Neural progenitor cell (in vitro differentiated cells): ENCODE results near the gene DYSF. TPM values are rescaled to one million over a fixed set of nuclear protein-coding genes. Genes with fewer than 3 reads are reported as not detected.

Source experiments
- DNase-seq: peaks from one replicate; pipeline ENCODE4 v3.0.0-alpha.2; 2016; ENCODE audit warnings: low spot score
- H2AFZ ChIP-seq: fragments of 200-600 bp; sonication (generic); replicated peaks from 2 replicates; pipeline ENCODE4 v1.6.1; 2016; ENCODE audit warnings: antibody characterized with exemption
- H3F3A ChIP-seq: fragments of 200-600 bp; sonication (generic); 2 replicates; pipeline ENCODE4 v1.6.1; 2016; ENCODE audit warnings: antibody characterized with exemption, low read depth
- H3K27ac ChIP-seq: fragments of 200-600 bp; sonication (generic); 2 replicates; pipeline ENCODE4 v1.5.1; 2016; ENCODE audit warnings: mild to moderate bottlenecking
- H3K27me3 ChIP-seq: fragments of 200-600 bp; sonication (generic); 2 replicates; pipeline ENCODE4 v1.6.1; 2016; ENCODE audit warnings: mild to moderate bottlenecking, moderate library complexity
- H3K36me3 ChIP-seq: fragments of 200-600 bp; sonication (generic); 2 replicates; pipeline ENCODE4 v1.5.1; 2016
- H3K4me1 ChIP-seq: fragments of 200-600 bp; sonication (generic); 2 replicates; pipeline ENCODE4 v1.6.1; 2016; ENCODE audit warnings: mixed run types
- H3K4me2 ChIP-seq: fragments of 200-600 bp; sonication (generic); 2 replicates; pipeline ENCODE4 v1.6.1; 2016
- H3K4me3 ChIP-seq: fragments of 200-600 bp; sonication (generic); 2 replicates; pipeline ENCODE4 v1.5.1; 2016
- H3K79me2 ChIP-seq: fragments of 200-600 bp; sonication (generic); 2 replicates; pipeline ENCODE4 v1.6.1; 2016; ENCODE audit warnings: low read depth
- H3K9ac ChIP-seq: fragments of 200-600 bp; sonication (generic); 2 replicates; pipeline ENCODE4 v1.6.1; 2016
- H3K9me3 ChIP-seq: fragments of 200-600 bp; sonication (generic); 2 replicates; pipeline ENCODE4 v1.5.1; 2016; ENCODE audit warnings: low read depth
- H4K20me1 ChIP-seq: fragments of 200-600 bp; sonication (generic); 2 replicates; pipeline ENCODE4 v1.6.1; 2016; ENCODE audit warnings: low read depth
- H3K27ac Mint-ChIP-seq: 3 replicates; pipeline ENCODE4 v1.8.0; 2021; ENCODE audit warnings: mixed read lengths
- H3K27me3 Mint-ChIP-seq: 2 replicates; pipeline ENCODE4 v1.8.0; 2022; ENCODE audit warnings: low read depth, mild to moderate bottlenecking, inconsistent platforms, moderate library complexity, mixed read lengths; ENCODE audit not compliant: insufficient read depth
- H3K36me3 Mint-ChIP-seq: 3 replicates; pipeline ENCODE4 v1.8.0; 2021; ENCODE audit warnings: mixed read lengths
- H3K4me1 Mint-ChIP-seq: 3 replicates; pipeline ENCODE4 v1.8.0; 2021; ENCODE audit warnings: mixed read lengths
- H3K4me3 Mint-ChIP-seq: 3 replicates; pipeline ENCODE4 v1.8.0; 2021; ENCODE audit warnings: mild to moderate bottlenecking, moderate library complexity, mixed read lengths
- H3K9me3 Mint-ChIP-seq: 3 replicates; pipeline ENCODE4 v1.8.0; 2020; ENCODE audit warnings: mixed read lengths
- EZH2 ChIP-seq: fragments of 200-600 bp; sonication (generic); IDR thresholded peaks from 2 replicates; pipeline ENCODE4 v1.6.1; 2017; ENCODE audit warnings: antibody characterized with exemption, mild to moderate bottlenecking, moderate library complexity
- EZH2phosphoT487 ChIP-seq: fragments of 200-600 bp; sonication (generic); IDR thresholded peaks from 2 replicates; pipeline ENCODE4 v1.6.1; 2017; ENCODE audit warnings: antibody characterized with exemption
- total RNA-seq: library from RNA; depleted of rRNA; stranded (reverse); fragments of >200 nt; gene quantifications from 2 replicates; pipeline ENCODE4 v1.2.3, GENCODE V29; 2015; ENCODE audit warnings: low replicate concordance
- TF ChIP-seq, protein P1 (sequence below): fragments of 200-600 bp; sonication (generic); IDR thresholded peaks from 2 replicates; pipeline ENCODE4 v1.5.1; 2017; ENCODE audit warnings: antibody characterized with exemption, mild to moderate bottlenecking

DYSF gene
- total RNA-seq, 1 donor from 2014 or later = 0.39 TPM

DNA sequence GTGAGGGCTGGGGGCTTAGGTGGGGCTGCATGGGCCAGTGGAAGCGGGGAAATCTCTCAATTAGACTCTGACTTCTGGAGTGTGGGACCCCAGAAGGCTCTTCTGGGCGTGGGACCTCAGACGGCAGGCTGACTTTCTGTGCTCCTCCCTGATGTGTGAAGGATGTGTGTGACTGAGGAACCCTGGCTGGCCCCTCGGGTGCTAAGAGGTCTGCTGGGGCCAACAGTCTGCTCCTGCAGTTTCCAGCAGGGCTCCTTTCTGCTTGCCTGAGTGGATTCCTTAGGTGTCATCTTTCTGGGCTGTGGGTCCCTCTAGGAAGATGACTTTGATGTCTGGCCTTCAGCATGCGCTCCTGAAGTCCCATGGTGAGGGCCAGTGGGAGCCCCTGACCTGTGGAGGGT, 167.5 kb downstream of the DYSF start:
- H3K79me2 ChIP-seq = no peaks in the 10 kb centered on the region
- no peak overlapping the region for H3K27ac ChIP-seq
- no peak for DNase-seq
- H3K36me3 ChIP-seq = no peaks in the 10 kb centered on the region
- H4K20me1 ChIP-seq = no peaks in the 10 kb centered on the region
- H3K36me3 Mint-ChIP-seq = no peaks in the 10 kb centered on the region
- H3K27ac Mint-ChIP-seq = no peak overlapping the region
- no peak overlapping the region for H3K9ac ChIP-seq
- H3K27me3 ChIP-seq = no peaks in the 10 kb centered on the region
- H3K27me3 Mint-ChIP-seq = peaks cover 4% of the 10 kb centered on the region
- H3K9me3 Mint-ChIP-seq = no peaks in the 10 kb centered on the region
- no peaks in the 10 kb centered on the region for H3F3A ChIP-seq
- no peak overlapping the region for H3K4me2 ChIP-seq
- H3K4me1 ChIP-seq = no peaks in the 10 kb centered on the region
- H3K4me1 Mint-ChIP-seq = no peaks in the 10 kb centered on the region
- no peak overlapping the region for H3K4me3 Mint-ChIP-seq
- H3K9me3 ChIP-seq = no peaks in the 10 kb centered on the region
- H3K4me3 ChIP-seq = no peak overlapping the region
- TF ChIP-seq, protein P1, sequence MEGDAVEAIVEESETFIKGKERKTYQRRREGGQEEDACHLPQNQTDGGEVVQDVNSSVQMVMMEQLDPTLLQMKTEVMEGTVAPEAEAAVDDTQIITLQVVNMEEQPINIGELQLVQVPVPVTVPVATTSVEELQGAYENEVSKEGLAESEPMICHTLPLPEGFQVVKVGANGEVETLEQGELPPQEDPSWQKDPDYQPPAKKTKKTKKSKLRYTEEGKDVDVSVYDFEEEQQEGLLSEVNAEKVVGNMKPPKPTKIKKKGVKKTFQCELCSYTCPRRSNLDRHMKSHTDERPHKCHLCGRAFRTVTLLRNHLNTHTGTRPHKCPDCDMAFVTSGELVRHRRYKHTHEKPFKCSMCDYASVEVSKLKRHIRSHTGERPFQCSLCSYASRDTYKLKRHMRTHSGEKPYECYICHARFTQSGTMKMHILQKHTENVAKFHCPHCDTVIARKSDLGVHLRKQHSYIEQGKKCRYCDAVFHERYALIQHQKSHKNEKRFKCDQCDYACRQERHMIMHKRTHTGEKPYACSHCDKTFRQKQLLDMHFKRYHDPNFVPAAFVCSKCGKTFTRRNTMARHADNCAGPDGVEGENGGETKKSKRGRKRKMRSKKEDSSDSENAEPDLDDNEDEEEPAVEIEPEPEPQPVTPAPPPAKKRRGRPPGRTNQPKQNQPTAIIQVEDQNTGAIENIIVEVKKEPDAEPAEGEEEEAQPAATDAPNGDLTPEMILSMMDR = no peak
- TF ChIP-seq EZH2 = no peak
- no peak for TF ChIP-seq EZH2phosphoT487
- H2AFZ ChIP-seq = no peak overlapping the region

DNA sequence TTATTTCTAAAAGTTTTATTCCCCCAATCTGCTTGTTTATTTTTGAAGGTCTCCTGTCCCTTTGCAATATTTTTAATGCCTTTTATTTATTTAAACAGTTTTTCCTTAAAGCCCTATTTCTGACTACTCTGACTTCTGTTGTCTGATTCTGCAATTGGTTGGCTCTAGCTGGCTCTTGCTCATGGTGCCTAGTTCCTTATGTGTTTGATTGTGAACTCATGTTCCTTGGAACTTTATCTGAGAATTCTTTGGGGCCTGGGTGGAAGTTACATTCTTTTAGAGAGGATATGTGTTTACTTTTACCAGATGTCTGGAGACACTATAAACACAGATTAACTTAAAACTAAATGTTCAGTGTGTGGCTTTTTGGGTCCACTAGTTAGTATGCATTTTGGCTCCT, 175.9 kb downstream of the DYSF start:
- DNase-seq = no peak
- Mint-ChIP-seq H3K9me3 (no peaks in the 10 kb centered on the region), H3K36me3 (no peaks in the 10 kb centered on the region), H3K4me3 (no peak overlapping the region), H3K27me3 (peaks cover 8% of the 10 kb centered on the region), H3K27ac (no peak overlapping the region), H3K4me1 (no peaks in the 10 kb centered on the region)
- Histone ChIP-seq H4K20me1 (no peaks in the 10 kb centered on the region), H3K9ac (no peak overlapping the region), H3K36me3 (no peaks in the 10 kb centered on the region), H3F3A (no peaks in the 10 kb centered on the region), H3K9me3 (no peaks in the 10 kb centered on the region), H3K27me3 (no peaks in the 10 kb centered on the region), H3K27ac (no peak overlapping the region), H2AFZ (no peak overlapping the region), H3K4me1 (peaks cover 6% of the 10 kb centered on the region), H3K79me2 (no peaks in the 10 kb centered on the region), H3K4me3 (no peak overlapping the region), H3K4me2 (no peak overlapping the region)
- TF ChIP-seq EZH2phosphoT487 = no peak
- no peak for TF ChIP-seq EZH2
- TF ChIP-seq, protein P1 = no peak

DNA sequence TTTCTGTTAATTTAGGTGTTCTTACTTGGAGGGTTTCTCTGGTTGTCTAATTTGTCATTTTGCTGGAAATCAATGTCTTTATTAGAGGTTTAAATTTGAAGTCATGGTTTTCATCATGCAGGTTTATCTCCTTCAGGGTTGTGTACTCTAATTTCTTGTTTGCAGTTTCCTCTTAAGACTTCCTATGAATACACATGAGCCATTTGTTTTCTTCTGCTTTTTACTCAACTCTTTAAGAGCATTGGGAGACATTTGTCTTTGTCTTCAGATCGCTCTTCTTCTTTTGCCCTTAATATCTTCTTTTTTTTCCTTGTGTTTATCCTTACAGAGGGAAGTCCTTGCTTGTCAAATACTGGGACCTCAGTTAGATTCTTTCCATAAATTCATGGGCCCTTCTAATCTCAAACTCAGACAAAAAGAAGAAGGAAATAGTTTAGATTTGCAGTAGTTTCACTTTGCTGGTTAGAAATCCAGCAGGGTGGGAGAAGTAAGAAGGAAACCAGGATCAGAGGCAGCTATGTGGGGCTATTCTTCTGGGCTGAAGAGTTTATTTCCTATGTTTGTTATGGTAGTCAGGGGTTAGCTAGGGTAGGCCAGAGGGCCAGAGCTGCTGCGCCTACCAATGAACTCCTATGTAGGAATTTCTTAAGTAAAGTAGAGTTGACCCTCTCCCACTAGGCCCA, 176.6 kb downstream of the DYSF start:
- no peak overlapping the region for H3K9ac ChIP-seq
- Mint-ChIP-seq H3K27ac (no peak overlapping the region), H3K4me3 (no peak overlapping the region), H3K27me3 (peaks cover 8% of the 10 kb centered on the region), H3K9me3 (no peaks in the 10 kb centered on the region), H3K4me1 (peaks cover 4% of the 10 kb centered on the region), H3K36me3 (no peaks in the 10 kb centered on the region)
- no peaks in the 10 kb centered on the region for H3K36me3 ChIP-seq
- no peaks in the 10 kb centered on the region for H3K79me2 ChIP-seq
- peaks cover 6% of the 10 kb centered on the region for H3K4me1 ChIP-seq
- no peak for DNase-seq
- H3F3A ChIP-seq = no peaks in the 10 kb centered on the region
- H3K27ac ChIP-seq = no peak overlapping the region
- no peaks in the 10 kb centered on the region for H3K27me3 ChIP-seq
- no peak overlapping the region for H3K4me2 ChIP-seq
- H4K20me1 ChIP-seq = no peaks in the 10 kb centered on the region
- TF ChIP-seq EZH2 = no peak
- TF ChIP-seq, protein P1 = no peak
- no peak for TF ChIP-seq EZH2phosphoT487
- H3K9me3 ChIP-seq = no peaks in the 10 kb centered on the region
- H2AFZ ChIP-seq = no peak overlapping the region
- H3K4me3 ChIP-seq = no peak overlapping the region
